Activated CD4-positive, alpha-beta T cell treated with anti-CD3 and anti-CD28 coated beads for 4 hours (primary cell): Measurements from ENCODE around the gene NRP1.
"Not testable (repeated sequence)": the region's sequence is repeated elsewhere in the genome, so short reads cannot be mapped to it uniquely, and the experiment has no call there.

Experiments
- DNase-seq, 2 donors: peaks; one replicate each; pipeline ENCODE4 v3.0.0-alpha.2; 2020

NRP1 gene

DNA sequence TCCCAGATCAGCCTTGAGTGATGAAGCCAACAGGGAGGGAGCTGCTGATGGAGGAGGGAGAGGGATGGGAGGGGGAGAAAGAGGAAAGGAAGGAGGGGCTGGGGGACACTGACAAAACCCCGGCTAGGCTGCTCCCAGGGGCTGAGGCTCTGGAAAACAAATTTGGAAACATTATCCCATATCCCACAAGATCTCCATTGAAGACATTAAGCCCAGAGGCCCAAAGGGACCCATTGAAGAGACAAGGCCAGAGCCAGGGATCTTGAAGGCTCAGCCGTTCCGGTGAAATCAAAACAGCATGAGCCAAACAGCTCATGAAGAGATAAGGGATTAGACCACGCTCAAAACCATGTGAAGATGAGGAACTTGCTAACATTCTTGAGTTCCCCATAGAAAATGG lies 192.2 kb downstream of the NRP1 start:
- no peak for DNase-seq

GRCh38 chr10:33141251-33141650 lies 193.2 kb downstream of the NRP1 start:
- DNase-seq, result no peak

DNA sequence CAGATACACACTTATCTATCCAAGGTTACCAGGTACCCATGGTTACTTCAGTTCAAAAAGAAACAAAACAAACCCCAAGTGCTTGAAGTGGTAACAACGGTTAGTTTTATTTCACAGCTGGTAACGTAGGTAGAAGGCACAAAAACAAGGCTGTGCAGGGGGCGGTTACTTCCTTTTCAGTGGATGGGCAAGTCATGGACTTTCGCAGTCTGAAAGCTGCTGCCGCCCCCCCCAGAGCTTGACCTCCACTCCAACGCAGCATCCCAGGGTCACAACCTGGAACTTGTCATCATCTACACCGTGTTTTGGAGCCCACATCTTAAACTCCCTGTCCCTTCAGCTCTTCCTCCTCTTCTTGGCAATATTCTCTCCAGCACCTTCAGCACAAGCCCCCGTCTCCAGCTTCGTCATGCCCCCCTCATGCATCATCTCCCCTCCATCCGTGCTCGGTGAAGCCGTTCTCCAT lies 195.3 kb downstream of the NRP1 start:
- peak; percentile 39 to 66 for DNase-seq

- DNase-seq, result not testable (repeated sequence)
These were observed 195.8 kb downstream of the NRP1 start for GRCh38 chr10:33138686-33139085.

- no peak for DNase-seq
These were observed 197.0 kb downstream of the NRP1 start for GRCh38 chr10:33137356-33138005.

- peak; percentile 37 for DNase-seq
These were observed 197.7 kb downstream of the NRP1 start for GRCh38 chr10:33136781-33137180.

DNA sequence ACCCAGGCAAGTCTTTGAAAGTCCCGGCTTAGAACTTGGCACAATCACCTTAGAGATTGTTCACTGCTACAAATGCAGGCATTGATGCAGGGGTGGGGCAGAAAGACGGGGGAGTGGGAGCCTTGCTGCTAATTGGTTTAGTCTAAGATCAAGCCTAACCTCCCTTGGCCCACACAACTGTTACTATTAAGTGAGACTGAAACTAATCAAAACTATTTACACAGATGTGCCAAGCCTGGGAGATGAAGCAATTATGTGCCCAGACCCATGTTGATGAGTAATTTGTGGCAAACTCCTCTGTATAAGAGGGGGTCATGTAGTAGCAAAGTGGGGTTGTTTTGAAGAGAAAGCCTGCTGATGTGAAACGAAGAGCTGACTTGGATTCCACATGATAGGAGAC lies 198.2 kb downstream of the NRP1 start:
- DNase-seq, result peak in 1 of 2 donors; percentile 38

DNA sequence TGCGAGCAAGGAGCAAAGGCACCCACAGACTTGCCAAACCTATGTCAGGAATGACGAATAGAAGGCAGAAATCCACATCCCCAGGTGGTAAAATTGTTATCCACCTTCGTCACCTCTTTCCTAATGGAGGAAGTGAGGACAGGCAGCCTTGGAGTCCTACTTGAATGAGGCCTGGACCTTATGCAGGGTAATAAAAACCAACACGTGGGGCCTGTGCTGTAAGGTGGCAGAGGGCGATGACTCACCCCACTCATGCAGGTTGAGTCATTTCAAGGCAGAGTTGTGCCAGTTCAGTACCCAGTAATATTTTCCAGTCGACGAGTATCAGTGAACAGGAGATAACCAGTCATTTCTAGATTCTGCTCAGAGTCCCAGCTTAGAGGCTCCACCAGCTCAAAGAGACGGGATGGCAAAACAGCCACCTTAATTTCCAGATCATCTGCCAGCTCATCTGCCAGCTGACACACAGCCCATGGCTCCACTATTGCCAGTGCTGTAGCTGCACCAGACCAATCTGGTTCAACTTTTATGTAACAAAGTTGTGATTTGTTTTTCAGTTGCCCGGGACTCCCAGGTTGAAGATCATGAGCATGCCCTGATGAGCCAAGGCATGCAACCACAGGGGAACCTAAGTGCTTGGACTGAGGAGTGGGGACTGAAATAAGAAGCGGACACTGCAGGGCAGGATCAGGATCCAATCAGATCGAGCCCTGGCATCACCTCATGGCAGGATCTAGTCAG lies 200.3 kb downstream of the NRP1 start:
- DNase-seq, result peak; percentile 76 to 84

DNA sequence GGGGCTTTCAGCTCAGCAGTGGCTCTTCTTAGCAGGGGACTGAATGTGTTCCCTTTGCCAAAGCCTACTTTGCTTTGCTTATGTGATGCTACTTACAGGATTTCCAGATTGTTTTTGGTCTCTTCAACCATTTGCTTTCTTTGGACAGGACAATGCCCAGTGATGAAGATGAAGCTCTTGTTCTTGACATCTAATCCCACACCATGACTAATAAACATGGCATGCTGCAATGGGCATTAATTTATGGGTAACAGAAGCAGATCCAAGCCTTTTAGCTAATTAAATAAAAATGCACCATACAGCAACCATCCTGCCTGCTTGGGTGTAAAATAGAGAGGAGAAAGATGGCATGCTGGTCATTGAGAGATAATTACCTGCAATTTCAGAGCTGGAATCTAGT lies 200.9 kb downstream of the NRP1 start:
- DNase-seq, result no peak

DNA sequence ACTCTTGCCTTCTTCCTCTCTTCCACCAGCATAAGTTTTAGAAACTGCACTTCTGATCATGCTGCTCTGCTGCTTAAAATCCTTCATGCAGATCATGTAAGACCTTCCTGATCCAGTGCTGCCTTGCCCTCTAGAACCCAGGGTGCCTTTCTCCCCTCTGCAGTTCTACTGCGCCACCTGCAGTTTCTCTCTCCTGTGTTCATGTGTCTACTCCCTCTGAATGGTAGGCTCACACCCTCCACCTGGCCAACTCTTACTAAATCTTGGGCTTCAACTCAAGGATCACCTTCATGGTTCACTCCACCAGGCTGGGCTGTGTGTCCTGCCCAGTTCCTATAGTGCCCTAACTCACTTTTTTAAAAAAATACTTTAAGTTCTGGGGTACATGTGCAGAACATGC lies 201.8 kb downstream of the NRP1 start:
- DNase-seq, result peak; percentile 41 to 51

GRCh38 chr10:33129996-33130386 lies 204.5 kb downstream of the NRP1 start:
- DNase-seq, result no peak

DNA sequence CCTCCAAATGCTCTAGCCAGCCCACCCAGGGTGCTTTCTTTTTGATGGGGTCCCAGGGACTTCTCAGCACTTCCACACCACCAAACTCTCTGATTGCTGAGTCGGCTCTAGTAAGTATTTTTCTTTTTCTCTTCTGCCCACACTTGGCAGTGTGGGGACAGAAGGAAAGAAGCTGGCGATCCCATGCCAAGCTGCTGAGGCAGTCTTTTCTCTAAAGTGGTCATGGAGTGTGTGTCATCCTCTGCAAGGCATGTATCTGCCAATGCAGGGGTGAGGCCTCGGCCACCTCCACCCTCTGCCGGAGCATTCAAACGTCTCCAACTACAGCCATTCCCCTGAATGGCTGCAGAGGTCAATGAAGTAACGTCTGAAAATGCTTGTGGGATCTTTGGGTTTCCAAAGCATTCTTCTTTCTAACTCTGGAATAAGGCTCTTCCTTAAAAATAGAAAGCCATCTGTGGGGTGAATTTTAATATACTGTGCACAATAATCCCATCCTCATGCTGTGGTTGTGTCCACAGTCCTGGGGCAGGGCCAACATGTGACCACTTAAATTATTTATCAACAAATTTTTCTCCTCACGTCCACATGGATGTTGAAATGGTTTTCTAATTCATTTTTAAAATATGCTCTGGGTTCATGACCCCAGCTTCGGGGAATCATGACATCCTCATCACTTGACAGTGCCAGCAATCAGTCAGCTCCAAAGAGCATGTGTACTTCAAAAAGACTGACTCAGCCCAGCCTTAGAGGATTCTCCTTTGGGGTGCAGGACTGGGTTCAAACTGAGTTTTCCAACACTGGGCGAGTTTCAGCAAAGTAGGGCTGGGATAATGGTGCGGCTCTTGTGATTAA lies 205.1 kb downstream of the NRP1 start:
- DNase-seq, result no peak

DNA sequence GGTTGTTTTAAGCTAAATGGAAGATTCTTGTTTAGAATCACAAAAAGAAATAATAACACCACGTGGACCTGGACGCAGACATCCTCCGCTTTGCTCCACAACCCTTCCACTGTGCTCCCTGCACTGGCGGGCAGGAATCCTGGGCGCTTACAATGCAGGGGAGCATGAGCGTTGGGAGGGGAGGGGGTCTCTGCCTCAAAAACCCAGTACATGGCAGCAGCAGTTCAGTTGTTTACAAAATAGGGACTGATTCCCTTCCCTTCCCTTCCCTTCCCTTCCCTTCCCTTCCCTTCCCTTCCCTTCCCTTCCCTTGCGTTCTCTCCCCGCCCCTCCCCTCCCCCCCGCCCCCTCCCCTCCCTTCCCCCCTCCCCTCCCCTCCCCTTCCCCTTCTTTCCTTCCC lies 206.8 kb downstream of the NRP1 start:
- no peak for DNase-seq
